GM21529 (cell line): Measurements from ENCODE around the gene FPGS.
"Not testable (repeated sequence)": the region's sequence is repeated elsewhere in the genome, so short reads cannot be mapped to it uniquely, and the experiment has no call there.

Source experiments
- ATAC-seq: cut with Tn5 transposase; IDR thresholded peaks from one replicate; pipeline ENCODE4 v1.9.1; 2021; ENCODE audit not compliant: unreplicated experiment

The FPGS gene

GRCh38 chr9:127835991-127836516 is 33.4 kb downstream of the FPGS start:
- ATAC-seq = no peak

- ATAC-seq = not testable (repeated sequence)
These were observed 33.9 kb downstream of the FPGS start for GRCh38 chr9:127836561-127836960.

GRCh38 chr9:127837346-127837745 is 34.7 kb downstream of the FPGS start:
- ATAC-seq = no peak

- ATAC-seq = no peak
These were observed 35.8 kb downstream of the FPGS start for GRCh38 chr9:127838375-127839078.

DNA sequence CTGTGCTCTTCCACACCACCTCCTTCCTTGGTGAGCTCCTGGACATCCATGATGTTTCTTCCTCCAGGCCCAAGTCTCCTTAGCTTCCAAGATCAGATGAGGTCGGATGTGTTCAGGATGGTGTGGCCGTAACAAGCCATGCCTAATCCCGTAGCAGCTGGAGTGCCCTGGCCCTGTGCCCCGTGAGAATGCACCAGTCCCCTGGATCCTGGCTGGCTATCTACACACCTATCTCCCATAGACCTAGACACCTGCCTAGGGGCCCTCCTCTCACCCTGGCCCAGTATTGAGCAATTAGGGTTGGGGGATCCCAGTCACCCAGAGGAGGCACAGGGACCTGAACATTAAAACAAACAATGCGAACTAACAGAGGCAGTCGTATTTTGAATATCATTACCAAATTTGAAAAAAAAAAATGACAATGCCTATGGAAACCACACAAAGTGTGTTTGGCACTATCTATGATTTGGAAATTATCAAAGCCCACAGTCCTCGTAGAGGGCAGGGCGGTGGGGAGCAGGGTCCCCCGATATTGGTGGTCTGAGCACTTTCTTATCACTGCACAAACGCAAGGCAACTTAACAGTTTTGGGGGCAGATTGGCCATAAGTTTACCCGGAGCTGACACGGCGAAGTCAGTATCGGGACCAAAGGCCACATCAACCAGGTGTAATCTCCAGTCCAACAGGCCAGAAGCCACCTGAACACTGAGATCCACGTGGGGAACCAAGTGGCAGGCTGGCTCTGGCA is 38.6 kb downstream of the FPGS start:
- no peak for ATAC-seq

DNA sequence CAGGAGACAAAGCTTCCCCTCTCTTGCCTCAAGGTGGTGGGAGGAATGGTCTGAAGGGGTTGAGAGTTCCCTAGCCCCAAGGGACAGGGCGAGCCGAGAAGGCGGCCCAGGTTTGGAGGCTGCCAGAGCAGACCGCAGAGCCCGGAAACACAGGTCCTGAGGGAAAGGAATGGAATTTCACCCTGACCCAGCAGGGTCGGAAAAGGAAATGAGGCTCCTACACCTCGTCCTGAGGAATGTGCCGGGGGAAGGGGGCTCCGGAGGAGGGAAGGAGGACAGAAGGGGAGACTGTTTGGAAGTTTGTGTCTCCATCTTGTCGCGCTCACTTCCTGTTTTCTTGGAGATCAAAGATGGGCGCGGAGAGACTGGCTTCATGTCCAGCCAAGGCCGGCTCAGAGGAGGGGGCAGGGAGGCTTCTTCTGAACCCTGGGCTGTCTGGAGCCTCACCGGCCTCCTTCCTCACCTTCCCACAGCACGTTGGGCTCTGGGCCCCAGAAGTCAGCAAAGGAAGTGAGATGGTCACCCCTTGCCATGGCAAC is 42.2 kb downstream of the FPGS start:
- no peak for ATAC-seq

DNA sequence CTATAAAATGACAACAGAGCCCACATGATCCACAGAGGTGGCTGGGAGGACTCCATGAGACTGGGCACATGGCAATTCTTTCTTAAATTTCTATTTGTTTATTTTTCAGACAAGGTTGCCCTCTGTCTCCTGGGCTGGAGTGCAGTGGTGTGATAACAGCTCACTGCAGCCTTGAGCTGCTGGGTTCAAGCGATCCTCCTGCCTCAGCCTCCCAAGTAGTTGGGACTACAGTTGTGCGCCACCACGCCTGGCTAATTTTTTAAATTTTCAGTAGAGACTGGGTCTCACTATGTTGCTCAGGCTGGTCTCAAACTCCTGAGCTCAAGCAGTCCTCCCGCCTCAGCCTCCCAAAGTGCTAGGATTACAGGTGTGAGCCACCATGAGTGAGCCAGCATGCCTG is 42.9 kb downstream of the FPGS start:
- not testable (repeated sequence) for ATAC-seq

GRCh38 chr9:127846443-127847177 is 43.9 kb downstream of the FPGS start:
- no peak for ATAC-seq

GRCh38 chr9:127847178-127847510 is 44.5 kb downstream of the FPGS start:
- ATAC-seq = no peak

GRCh38 chr9:127847833-127848755 is 45.4 kb downstream of the FPGS start:
- no peak for ATAC-seq

DNA sequence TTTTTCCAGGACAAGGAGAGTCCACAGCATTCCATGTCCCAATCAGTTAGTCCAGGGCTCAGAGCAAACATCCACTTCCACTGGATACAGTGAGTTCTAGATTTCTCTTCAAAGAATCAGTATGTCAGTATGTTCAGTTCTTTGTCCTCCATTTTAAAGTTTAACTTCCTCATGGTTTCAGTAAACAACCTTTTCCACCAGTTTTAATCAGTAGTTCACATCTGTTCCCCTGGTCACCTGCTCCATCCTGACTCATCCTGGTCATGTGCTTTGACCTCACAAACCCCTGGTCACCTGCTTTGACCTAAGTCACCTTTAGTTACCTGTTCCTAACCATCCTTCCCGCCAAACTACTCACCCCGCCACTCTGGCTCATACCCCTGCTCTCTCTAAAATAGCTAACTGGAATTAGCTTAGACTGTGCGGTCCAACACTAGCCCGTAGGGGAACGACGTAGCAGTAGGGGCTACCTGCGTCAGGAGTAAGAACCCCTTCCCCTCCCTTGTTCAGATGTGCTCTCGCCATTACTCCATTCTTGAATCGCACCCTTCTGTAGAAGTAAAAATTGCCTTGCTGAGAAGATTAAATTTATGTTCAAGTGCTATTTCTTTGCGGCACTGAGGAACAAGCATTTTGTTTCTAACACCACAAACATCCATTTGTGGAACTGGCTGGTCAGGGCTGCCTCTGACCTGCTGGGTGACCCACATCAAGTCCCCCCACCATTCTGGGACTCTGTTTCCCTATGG is 46.2 kb downstream of the FPGS start:
- no peak for ATAC-seq

- ATAC-seq = no peak
These were observed 47.7 kb downstream of the FPGS start for GRCh38 chr9:127850286-127850830.

GRCh38 chr9:127852829-127853228 is 50.1 kb downstream of the FPGS start:
- no peak for ATAC-seq

GRCh38 chr9:127853312-127854183 is 50.9 kb downstream of the FPGS start:
- ATAC-seq = no peak

DNA sequence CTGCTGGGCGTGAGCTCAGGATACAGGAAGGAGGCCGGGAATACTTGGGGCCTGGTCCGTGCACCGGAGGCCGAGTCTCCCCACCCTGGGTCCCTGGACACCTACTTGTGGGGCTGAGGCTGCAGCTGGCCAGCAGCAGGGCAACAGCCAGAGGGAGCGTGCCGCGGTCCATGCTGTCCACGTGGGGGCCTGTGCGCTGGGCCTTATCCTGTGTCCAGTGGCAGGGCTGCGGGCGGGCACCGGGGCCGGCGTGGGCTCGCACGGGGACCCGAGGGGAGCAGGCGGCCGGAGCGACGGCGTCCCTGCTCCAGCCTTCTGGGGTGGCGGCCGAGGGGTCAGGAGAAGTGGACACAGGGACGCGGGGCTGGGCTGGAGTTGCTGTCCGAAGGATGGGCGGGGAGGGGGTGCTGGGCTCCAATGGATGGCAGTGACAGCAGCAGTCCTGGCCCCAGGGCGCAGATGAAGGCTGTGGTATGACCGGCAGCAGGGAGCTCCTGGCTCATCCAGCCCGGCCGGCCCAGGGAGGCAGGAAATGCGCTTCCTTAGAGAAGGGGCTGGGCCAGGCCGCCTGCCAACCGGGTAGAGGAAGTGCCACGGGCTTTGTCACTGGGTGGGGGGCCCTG is 51.6 kb downstream of the FPGS start, which contains the start of gene ENG:
ENG (minus strand) TSS at position 475 of the 623 bp plus-strand sequence; CDS start at position 172, 303 bp downstream.
- ATAC-seq = no peak

- ATAC-seq = no peak
These were observed 52.3 kb downstream of the FPGS start for GRCh38 chr9:127854960-127855359.

DNA sequence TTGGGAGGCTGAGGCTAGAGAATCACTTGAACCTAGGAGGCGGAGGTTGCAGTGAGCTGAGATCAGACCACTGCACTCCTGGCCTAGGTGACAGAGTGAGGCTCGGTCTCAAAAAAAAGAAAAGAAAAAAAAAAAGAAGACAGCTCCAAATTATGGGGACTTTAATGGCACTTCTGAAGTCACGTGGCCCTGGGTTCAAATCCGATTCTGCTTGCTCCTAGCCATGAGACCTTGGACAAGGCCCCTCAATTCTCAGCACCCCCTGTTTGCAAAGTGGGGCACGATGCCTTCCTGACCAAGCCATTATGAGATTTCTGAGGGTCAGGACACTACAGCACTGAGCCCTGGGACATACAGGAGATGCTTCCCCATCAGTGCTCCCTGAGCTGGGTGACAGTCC is 52.8 kb downstream of the FPGS start:
- ATAC-seq = no peak
